HepG2 (cell line): ENCODE results near the gene MAGI1. TPM values are rescaled to one million over a fixed set of nuclear protein-coding genes. Genes with fewer than 3 reads are reported as not detected.
A peak's percentile ranks its signal among the peaks of the same experiment; 100 is the strongest.

Experiments used
- DPF2 ChIP-seq: sonication (generic); formaldehyde crosslinking; IDR thresholded peaks from 2 replicates; pipeline ENCODE4 v1.4.0; 2020; ENCODE audit warnings: mild to moderate bottlenecking, low read depth, missing genetic modification reagents, borderline replicate concordance
- MEIS2 ChIP-seq: sonication (generic); formaldehyde crosslinking; IDR thresholded peaks from 2 replicates; pipeline ENCODE4 v1.9.0; 2021; ENCODE audit warnings: mild to moderate bottlenecking, missing genetic modification reagents
- MIER3 ChIP-seq: IDR thresholded peaks from 2 replicates; pipeline ENCODE4 v1.6.1; 2016; ENCODE audit warnings: missing compliant biosample characterization, borderline replicate concordance
- NR2F6 ChIP-seq, 2 experiments: IDR thresholded peaks; 2 replicates each; pipeline ENCODE4 v1.6.1; 2016; ENCODE audit warnings: antibody characterized with exemption in 1 of 2, mild to moderate bottlenecking in 1 of 2
- PHF21A ChIP-seq: sonication (generic); formaldehyde crosslinking; IDR thresholded peaks from 2 replicates; pipeline ENCODE4 v1.5.0; 2020; ENCODE audit warnings: mild to moderate bottlenecking, missing genetic modification reagents
- PRDM10 ChIP-seq: sonication (generic); formaldehyde crosslinking; IDR thresholded peaks from 2 replicates; pipeline ENCODE4 v1.4.0; 2020; ENCODE audit warnings: low read depth, missing genetic modification reagents
- REST ChIP-seq, 2 experiments: IDR thresholded peaks; 2 replicates each; pipeline ENCODE4 v1.6.1; 2011 to 2012; ENCODE audit warnings: low read length in 2 of 2, borderline replicate concordance in 1 of 2, low read depth in 1 of 2, mild to moderate bottlenecking in 1 of 2, moderate library complexity in 1 of 2
- SP4 ChIP-seq: sonication (generic); formaldehyde crosslinking; IDR thresholded peaks from 2 replicates; pipeline ENCODE4 v1.8.1; 2023; ENCODE audit warnings: mild to moderate bottlenecking, missing genetic modification reagents
- ZEB1 ChIP-seq: IDR thresholded peaks from 2 replicates; pipeline ENCODE4 v1.6.1; 2012; ENCODE audit warnings: mild to moderate bottlenecking, low read depth, inconsistent platforms; ENCODE audit not compliant: insufficient replicate concordance
- ZKSCAN5 ChIP-seq: sonication (generic); formaldehyde crosslinking; IDR thresholded peaks from 2 replicates; pipeline ENCODE4 v1.5.1; 2020; ENCODE audit warnings: mild to moderate bottlenecking, missing genetic modification reagents
- ZMYM2 ChIP-seq: sonication (generic); formaldehyde crosslinking; IDR thresholded peaks from 2 replicates; pipeline ENCODE4 v1.8.0; 2022; ENCODE audit warnings: mild to moderate bottlenecking, missing genetic modification reagents
- ZNF101 ChIP-seq: sonication (generic); formaldehyde crosslinking; IDR thresholded peaks from 2 replicates; pipeline ENCODE4 v1.4.0; 2020; ENCODE audit warnings: mild to moderate bottlenecking, low read depth, missing genetic modification reagents, borderline replicate concordance
- ZNF780A ChIP-seq: sonication (generic); formaldehyde crosslinking; IDR thresholded peaks from 2 replicates; pipeline ENCODE4 v1.8.0; 2022; ENCODE audit warnings: mild to moderate bottlenecking, missing genetic modification reagents, moderate library complexity
- polyA plus RNA-seq, 8 experiments: library from polyadenylated mRNA; depleted of rRNA in 3 of 8; stranded (reverse) in 7 of 8; unstranded in 1 of 8; fragments of >200 nt; fragmentation: Illumina TruSeq in 4 of 8; extraction: Trizol in 4 of 8; gene quantifications; 2 replicates each; pipeline versions ENCODE4 v1.2.1 to v1.2.3, GENCODE V29; 2011 to 2016; ENCODE audit warnings: low read depth in 4 of 8, missing spikeins in 1 of 8, mixed read lengths in 1 of 8; ENCODE audit not compliant: insufficient read depth in 1 of 8
- total RNA-seq, 5 experiments: library from RNA; depleted of rRNA; stranded (reverse); fragments of >200 nt; fragmentation: Illumina TruSeq; extraction: Trizol; gene quantifications; 2 replicates each; pipeline ENCODE4 v1.2.3, GENCODE V29; 2016; ENCODE audit warnings: low read depth in 1 of 5

The MAGI1 gene
- total and polyA plus RNA-seq, 2 of the 13 experiments (the other 11 are each of a cell fraction or from before 2014, with no cell fraction given): 22.2 to 26.0 TPM

GRCh38 chr3:66073464-66074141, 34.9 kb upstream of the MAGI1 start (continued):
- no peak for TF ChIP-seq ZNF101
- TF ChIP-seq ZNF780A: no peak
- no peak for TF ChIP-seq ZKSCAN5 (CRISPR knock-in tag)
- no peak for TF ChIP-seq PRDM10 (CRISPR knock-in tag)
- TF ChIP-seq REST (IDR thresholded peaks at IDR 0.05; ENCODE audit: borderline replicate concordance in 1 of 2, low read depth in 1 of 2, low read length in 2 of 2): no peak
- peak; percentile 44; the same call in 1 of the 2 replicates for TF ChIP-seq MIER3 (CRISPR knock-in tag)
- 0 out of 2 replicates have a peak, but pooled peaks have one; percentile 34 for TF ChIP-seq MEIS2
- TF ChIP-seq PHF21A (CRISPR knock-in tag): peak; percentile 53
- TF ChIP-seq ZMYM2 (CRISPR knock-in tag): no peak
- TF ChIP-seq DPF2 (CRISPR knock-in tag): peak; percentile 64; the same call in 1 of the 2 replicates
- no peak for TF ChIP-seq ZEB1
- TF ChIP-seq SP4: no peak
- peak; percentile 48 for TF ChIP-seq NR2F6 (IDR thresholded peaks at IDR 0.05)
- TF ChIP-seq NR2F6 (CRISPR knock-in tag; IDR thresholded peaks at IDR 0.05): peak; percentile 61; the same call in 1 of the 2 replicates
